GM10248 (cell line): ENCODE measurements around the gene ARRDC4.

ENCODE experiments used
- CTCF ChIA-PET: fragments of 300-600 bp; sonication (Branson Sonifier 250); formaldehyde crosslinking; extraction: SDS; loops from one replicate; lab custom pipeline; 2021; ENCODE audit warnings: antibody characterized with exemption; lab: Yijun Ruan, JAX
- POLR2A ChIA-PET: fragments of 350-650 bp; sonication (Branson Sonifier 250); formaldehyde crosslinking; extraction: SDS; loops from one replicate; lab custom pipeline; 2020; ENCODE audit warnings: antibody characterized with exemption; lab: Yijun Ruan, JAX
- DNase-seq: peaks from one replicate; pipeline ENCODE4 v3.0.0; 2012; ENCODE audit errors: extremely low spot score
- TF ChIP-seq, protein P1 (sequence below): IDR thresholded peaks from 2 replicates; pipeline ENCODE4 v1.5.1; 2012; ENCODE audit warnings: mild to moderate bottlenecking, low read depth; ENCODE audit errors: extremely low read depth, missing control alignments, control extremely low read depth

ARRDC4 gene

DNA sequence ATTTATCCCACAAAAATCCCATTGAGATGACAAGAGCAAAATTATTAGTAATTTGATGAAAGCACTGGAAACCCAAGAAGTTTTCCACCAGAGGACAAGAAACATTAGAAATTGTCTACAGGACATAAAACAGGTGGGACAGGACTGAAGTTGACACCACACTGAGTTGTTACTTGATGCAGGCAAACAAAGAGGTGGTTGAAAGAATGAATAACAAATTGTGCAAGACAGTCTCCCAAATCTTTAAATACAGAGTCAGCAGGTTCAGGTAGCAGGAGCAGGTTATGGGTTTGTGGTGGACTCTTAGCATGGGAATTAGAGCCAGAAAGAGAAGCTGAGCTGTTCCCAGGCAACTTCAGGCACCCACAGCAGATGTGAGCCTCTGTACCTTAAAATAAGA, 30.3 kb upstream of the ARRDC4 start:
- POLR2A ChIA-PET, result no interaction called here
- CTCF ChIA-PET, result interaction anchor here (0.9 kb wide), 1 partner anchor 17 kb away, joined by 3 read pairs; no protein-coding TSS in a partner anchor
- no peak for DNase-seq
- TF ChIP-seq, protein P1, sequence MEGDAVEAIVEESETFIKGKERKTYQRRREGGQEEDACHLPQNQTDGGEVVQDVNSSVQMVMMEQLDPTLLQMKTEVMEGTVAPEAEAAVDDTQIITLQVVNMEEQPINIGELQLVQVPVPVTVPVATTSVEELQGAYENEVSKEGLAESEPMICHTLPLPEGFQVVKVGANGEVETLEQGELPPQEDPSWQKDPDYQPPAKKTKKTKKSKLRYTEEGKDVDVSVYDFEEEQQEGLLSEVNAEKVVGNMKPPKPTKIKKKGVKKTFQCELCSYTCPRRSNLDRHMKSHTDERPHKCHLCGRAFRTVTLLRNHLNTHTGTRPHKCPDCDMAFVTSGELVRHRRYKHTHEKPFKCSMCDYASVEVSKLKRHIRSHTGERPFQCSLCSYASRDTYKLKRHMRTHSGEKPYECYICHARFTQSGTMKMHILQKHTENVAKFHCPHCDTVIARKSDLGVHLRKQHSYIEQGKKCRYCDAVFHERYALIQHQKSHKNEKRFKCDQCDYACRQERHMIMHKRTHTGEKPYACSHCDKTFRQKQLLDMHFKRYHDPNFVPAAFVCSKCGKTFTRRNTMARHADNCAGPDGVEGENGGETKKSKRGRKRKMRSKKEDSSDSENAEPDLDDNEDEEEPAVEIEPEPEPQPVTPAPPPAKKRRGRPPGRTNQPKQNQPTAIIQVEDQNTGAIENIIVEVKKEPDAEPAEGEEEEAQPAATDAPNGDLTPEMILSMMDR, result no peak

GRCh38 chr15:97931314-97931713, 29.2 kb upstream of the ARRDC4 start:
- TF ChIP-seq, protein P1, result no peak
- CTCF ChIA-PET, result interaction anchor here (1.6 kb wide), 1 partner anchor 21 kb away, joined by 4 read pairs; no protein-coding TSS in a partner anchor
- POLR2A ChIA-PET, result no interaction called here
- DNase-seq, result no peak

DNA sequence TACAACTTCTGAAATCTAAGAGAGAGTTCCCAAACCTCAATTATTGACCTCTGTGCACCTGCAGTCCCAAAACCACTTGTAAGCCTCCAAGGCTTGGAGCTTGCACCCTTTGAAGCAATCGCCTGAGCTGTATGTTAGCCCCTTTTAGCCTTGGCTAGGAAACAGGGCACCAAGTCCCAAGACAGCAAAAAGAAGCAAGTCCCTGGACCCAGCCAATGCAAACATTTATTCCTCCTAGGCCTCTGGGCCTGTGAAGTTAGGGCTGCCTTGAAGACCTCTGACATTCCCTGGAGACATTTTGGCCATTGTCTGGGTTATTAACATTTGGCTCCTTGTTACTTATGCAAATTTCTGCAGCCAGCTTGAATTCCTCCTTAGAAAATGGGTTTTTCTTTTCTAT, 26.9 kb upstream of the ARRDC4 start:
- POLR2A ChIA-PET, result no interaction called here
- CTCF ChIA-PET, result interaction anchor here (1.1 kb wide), 1 partner anchor 9 kb away, joined by 3 read pairs; no protein-coding TSS in a partner anchor
- TF ChIP-seq, protein P1, result no peak
- no peak for DNase-seq

DNA sequence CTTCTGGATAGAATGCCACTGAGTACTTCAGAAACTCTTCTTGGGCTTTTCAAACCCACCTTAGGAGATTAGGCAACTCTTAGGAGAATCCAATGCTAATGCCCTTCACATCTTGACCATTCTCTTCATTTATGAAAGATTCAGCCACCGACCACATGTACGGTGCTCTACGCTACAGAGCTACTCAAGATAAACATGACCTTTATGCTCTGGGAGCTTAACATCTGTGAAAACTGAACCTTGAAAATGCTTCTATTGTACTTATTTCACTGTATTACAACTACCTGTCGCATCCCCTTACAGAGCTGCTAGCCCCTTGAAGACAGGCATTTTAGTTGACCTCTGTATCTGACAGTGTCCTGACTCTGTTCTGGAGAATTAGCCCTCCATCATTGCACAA, 19.5 kb upstream of the ARRDC4 start:
- POLR2A ChIA-PET, result no interaction called here
- TF ChIP-seq, protein P1, result no peak
- no peak for DNase-seq
- CTCF ChIA-PET, result no interaction called here

- TF ChIP-seq, protein P1, result no peak
- POLR2A ChIA-PET, result no interaction called here
- DNase-seq, result no peak
- CTCF ChIA-PET, result no interaction called here
These were observed 18.9 kb upstream of the ARRDC4 start for GRCh38 chr15:97941572-97941971.

- TF ChIP-seq, protein P1, result no peak
- POLR2A ChIA-PET, result no interaction called here
- CTCF ChIA-PET, result interaction anchor here (1.3 to 1.6 kb wide), 3 partner anchors 19 to 36 kb away, joined by 3 to 5 read pairs (median 5); no protein-coding TSS in a partner anchor
- no peak for DNase-seq
These were observed 15.8 kb upstream of the ARRDC4 start for GRCh38 chr15:97944724-97945123.
